GM19395 (cell line): ENCODE measurements around the gene GMDS.

Experiments used
- ATAC-seq: cut with Tn5 transposase; IDR thresholded peaks from one replicate; pipeline ENCODE4 v1.9.1; 2021; ENCODE audit warnings: mild to moderate bottlenecking, moderate library complexity; ENCODE audit not compliant: unreplicated experiment

GMDS gene

DNA sequence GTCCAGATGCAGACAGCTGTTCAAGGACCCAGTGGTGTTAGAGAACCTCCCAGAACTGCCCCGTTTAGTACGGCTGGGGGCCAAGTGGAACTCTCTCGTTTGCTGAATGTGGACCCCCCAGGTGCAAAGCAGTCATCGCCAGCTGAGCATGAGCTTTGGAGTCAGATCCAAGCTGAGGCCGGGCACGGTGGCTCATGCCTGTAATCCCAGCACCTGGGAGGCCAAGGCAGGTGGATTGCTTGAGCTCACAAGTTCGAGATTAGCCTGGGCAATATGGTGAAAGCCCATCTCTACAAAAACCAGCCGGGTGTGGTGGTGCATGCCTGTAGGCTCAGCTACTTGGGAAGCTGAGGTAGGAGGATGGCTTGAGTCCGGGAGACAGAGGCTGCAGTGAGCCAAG is 606.0 kb downstream of the GMDS start:
- ATAC-seq: no peak

DNA sequence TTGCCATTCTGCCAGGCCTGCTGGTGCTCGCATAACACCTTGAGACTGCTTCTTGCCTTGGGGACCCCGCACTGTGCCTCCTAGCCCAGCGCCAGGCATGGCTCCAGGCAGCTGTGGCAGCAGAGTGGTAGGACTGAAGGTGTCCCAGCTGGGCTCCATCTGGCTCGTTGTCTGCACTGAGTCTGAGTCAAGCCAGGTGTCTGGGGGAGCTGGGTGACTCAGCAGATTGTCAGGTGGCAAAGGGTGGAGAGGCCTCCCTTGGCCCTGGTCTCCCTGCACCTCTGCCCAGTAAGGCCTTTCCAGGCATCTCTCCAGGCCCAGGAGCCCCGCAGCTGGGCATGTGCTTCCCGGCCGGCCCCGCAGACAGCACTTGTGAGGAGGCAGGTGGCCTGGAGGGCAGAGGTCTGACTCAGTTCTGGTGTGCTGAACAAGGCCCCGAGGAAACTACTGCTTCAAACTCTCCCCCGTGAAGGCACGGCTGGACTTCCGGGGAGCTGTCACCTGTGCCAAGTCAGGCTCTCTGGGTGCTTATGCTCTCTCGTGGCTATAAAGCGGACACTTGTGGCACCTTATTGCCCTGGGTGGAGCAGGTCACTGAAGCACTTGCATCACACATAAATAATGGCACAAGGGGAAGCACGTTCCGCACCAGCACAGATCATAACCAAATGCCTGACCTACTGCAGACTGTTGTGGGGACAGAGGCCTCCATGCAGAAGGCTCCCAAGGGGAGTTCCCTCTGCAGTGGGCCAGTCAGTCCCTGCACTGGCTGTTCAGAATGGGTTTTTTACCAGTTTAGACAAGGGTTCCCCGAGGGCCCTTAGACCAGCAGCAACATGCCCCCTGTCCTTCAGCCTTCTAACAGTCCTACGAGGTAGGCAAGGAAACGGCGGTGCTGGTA is 608.2 kb downstream of the GMDS start:
- no peak for ATAC-seq

DNA sequence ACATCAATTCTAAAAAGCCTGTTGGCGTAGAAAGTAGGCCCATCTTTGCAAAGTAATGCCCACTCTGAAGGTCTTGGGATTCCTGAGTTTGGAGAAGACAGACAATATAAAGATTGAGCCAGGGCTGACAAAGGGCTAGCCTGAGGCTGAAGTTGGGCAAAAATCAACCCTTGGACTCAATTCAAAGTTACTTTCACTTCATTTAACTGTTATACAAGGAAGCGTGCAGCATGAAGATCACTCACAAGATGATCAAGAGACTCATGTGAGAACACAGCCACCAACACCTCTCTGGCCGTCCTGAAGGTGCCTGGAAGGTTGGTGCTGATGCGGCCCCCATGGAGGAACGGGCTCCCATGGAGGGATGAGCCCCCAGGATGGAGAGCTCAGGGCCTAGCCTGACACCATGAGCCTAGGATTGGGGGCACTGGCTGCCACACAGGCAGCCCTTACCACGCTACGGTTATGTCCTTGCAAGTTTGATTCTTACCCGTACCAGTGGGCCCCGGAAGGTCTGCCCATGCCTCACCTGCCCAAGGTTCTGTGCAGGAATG is 609.1 kb downstream of the GMDS start:
- ATAC-seq: no peak

DNA sequence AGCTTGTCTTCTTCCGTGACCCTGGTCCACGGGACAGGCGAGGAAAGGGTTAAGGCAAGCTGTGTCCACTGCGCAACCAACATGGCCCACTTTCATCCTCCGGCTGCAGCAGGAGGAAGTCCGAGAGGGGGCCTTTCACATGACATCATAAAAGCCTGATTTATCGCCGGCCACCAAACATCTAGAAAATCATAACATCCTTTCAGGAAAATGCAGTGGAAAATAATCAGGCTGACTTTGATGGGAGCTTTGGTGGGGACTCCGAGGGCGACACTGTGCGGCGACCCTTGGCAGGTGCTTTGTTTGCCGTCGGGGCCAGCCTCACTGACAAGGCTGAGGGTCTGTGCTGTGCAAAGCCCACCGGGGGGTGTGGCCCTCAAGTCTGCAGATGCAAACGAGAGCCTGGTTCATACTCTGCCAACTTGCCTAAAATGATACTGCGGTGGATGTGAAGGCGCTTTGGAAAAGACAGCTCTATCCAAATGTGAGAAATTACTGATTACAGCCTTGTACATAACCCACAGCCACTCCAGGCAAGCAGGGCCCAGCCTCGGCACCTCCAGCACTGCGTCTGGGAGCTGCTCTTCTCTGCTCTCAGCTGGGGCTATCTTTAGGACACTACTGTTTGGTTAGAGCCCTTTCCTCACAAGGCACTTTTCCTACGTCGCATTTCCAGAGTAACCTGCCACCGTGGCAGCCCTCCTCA is 609.9 kb downstream of the GMDS start:
- ATAC-seq: no peak

DNA sequence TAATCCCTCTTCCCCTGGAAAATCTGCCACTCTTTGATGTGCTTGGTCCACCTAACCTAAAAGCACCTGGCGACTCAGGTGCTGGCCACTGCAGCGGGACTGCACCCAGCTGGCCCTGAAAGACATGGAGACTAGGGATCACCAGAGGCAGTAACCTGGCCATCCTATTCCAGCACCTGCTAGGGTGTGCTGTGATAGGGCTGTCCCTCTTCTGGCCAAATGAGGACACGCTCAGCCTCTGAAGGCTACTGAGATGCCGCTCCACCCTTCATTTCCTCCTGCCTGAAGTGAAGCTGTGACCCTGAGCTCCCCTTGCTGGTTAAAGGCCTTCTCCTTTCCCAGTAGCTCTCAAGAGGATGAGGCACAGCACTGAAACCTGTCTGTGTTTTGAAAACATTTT is 611.3 kb downstream of the GMDS start:
- ATAC-seq: no peak

DNA sequence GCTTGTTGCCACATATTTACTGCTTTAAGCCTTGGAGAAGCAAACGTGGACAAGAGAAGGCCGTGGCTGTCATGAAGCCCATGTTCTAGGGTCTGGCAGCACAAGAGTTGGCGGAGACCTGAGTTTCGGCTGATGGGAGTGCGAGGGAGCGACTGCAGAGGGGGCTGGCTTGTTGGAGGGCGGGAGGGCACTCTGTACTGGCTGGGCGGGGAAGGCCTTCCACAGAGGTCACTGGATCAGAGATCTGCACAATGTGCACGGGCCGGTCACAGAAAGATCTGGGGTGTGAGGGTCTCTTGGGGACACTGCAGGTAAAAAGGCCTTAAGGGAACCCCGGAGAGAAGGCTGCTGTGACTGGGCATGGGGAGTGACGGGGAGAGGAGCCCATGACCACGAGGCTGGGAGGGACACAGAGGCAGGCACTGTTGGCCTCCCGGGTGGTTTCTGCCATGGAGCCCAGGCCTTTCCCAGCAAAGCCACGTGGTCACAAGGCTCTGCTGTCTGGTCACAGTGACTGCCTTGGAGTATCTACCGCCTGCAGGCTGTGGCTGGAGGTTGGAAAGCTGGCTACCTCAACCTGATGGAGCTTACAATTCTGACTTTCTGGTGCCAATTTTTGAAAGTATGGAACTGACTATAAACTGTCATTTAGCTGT is 611.9 kb downstream of the GMDS start:
- ATAC-seq: no peak

DNA sequence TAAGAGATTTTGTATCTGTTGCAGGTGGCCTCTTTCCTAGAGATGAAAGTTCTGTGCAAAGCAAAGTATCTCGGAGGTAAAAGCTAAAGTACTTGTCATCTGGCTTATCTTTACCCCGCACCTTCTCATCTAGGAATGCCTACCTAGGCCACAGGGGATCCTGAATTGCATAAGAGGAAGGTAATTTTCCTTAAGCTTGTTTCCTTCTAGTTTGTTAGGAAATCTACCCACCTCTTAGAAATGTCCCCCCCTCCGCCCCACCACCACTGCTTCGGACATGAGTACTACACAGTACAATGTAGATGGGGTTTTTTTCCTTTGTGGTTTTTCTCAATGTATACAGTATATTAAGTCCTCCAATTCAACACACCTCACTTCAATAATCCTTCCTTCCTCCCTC is 614.2 kb downstream of the GMDS start:
- ATAC-seq: no peak

DNA sequence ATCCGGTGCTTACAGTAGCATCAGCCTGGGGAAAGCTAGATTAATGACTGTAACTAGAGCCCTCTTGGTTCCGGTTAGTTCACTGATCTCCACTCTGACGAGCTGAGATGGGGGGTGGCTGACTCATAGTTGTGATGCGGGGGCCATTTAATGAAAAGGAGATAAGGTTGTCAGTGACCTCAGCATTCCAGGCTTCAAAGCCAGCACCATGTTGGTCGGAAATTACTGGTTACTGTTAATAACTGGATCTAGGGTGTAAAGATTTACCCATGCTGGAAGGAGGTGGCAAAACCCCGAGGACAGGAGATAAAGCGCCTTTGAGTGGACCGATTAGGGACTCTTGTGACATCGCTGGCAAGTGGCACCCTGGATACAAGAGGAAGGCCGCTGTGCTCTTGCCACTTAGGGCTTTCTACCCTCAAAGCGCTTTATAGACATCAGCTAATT is 614.6 kb downstream of the GMDS start:
- ATAC-seq: no peak

DNA sequence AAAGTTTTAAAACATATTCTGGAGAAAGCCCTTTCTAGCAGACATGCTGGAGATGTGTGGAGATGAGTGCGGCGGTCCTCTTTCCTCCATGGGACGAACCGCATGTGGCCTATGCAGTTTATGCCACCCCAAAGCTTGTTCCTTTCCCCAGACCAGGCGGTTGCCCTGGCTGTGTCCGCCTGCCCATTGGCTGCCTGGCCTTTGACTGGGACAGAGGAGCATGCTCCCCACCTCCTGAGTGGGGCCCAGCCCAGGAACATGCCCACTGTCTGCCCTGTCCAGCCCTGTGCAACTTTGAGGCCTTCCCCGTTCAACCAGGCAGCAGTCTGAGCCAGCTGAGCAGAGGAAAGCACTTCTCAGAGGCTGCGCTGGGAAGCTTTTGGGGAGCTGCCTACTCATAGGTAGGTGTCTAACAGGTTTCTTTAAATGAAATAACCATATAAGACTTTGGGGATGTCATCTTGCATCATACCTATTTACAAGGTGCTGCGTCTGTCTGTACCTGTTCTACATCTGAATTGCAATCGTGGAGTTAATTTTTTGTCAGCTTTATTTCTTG is 615.1 kb downstream of the GMDS start:
- no peak for ATAC-seq

DNA sequence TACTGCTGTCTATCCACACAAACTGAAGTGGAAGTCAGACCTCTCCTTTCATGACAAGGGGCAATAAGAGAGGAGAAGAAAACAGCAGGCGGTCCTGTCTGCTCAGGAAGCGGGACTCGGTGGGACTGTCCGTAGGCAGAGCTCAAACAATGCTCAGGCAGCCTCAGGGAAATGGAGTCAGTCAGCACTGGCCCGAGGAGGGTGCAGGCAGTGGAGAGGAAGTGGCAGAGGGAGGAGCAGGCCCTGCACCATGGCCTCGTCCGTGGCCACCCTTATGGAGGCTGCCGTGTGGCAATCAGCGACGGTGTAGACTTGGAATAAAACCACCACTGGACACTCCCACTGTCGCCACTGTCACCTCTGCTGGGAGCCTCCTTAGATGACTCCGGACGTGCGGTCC is 616.1 kb downstream of the GMDS start:
- no peak for ATAC-seq

DNA sequence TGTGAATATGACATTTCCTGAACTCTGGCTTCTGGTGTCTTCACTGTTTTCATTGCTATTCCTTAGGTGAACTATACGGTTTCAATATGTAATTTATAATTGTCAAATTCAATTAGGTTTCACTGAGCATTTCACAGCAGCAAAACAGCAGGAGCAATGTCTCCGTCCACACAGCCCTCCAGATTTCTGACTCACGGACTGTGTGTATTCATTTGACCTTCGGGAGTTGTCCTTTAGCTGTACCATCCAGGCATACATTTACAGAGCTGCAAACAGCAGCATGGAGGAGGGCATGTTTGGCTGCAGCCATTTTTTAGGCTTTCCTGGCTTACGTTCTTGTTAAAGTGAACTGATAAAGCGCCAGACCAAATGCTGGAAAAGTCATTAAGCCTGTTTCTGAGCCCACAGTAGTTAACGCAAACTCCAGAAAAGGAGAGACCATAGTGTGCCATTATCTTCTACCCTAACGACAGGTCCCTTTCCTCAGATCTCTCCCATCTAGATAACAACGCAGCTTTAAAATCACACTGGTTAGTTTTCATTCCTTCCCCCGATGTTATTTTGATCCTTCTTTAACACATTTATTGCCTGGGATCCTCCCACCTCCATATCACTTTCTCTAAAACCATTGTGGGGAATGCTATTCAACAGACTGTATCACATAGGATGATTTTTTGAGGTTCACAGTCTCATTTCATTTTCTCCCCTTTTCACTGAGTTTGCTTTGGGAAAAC is 617.4 kb downstream of the GMDS start:
- no peak for ATAC-seq

DNA sequence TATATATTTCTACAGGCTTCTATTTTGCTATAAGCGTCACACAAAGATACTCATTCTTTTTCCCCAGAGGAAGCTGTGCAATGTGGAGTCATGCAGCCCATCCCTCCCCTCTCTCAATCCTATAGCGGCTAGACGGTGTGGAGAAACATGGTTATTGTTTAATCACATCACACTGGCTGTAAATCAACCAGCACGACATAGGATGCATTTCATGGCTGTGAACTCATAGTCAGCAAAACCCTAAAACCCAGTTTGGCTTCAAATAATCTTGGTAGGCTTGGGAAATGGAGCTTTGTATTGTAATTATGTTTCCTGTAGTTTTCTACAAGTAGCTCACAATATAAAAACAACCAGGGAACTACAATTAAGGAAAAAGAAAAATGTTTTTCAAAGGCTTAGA is 618.9 kb downstream of the GMDS start:
- ATAC-seq: no peak

DNA sequence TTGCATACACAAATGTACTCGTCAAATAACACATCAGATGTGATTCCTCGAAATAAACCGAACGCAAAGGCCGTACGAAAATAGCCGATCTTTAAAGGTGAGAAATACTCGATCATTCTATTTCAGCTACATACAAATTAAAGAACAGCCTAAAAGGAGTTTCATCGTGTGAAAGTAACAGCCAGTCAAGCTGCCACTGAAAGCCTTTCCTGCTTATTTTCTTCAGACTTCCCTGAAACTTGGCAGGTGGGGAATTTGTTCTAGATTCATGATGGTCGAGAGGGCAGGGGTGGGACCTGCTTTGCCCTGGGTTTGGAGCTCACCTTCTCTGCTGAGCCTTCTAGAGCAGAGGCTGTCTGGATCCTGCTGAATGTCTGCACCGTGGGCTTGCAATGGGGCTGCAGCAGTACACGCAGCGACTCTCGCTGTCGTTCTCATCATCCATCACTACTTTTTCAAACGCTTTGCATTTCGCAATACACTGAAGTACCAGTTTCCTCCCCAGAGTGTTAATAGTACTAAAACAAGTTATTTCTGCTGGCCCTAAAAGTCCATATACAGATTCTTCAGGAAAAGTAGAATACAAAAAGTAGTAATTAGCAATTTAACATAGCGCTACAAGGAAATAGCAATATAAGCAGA is 619.5 kb downstream of the GMDS start:
- no peak for ATAC-seq

DNA sequence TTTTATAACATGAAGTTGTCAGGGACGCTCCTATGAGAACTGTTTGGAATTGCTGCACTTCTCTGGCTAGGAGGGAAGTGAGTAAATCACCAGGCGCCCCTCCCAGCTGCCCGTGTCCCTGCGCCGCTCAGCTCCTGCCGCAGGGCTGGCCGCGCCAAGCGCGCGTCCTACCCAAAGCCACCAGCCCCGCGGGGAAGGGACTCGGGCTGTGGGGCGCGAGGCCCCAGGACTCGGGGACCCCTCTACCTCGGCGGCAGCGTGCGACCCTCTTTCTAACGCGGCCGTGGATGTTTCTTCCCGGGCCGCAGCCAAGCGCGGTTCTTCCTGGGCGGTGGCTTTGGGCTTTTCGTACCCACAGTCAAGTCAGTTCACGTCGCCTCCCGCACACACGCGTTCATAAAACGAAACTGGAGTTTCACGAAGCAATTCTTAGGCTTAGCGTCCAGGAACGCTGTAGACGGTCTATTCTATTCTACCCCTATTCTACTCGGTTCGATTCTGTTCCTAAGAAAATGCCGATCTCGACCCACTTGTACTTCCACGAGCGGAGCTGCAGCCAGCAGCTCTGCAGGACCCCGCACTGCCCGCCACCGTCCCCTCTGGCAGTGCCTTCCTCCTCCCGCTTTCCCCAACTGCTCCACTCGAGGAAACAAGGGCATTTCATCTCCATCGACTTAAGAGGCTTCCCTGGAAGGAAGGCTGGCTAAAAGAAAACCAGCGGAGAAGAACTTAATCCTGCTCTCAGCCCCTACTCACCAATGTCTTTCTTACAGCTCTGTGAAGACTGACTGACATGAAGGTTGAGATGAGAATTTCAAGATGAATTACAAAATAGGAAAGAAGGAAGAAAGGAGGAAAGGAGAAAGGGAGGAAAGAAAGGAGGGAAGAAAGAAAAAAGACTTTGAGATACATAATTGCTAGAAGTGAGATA is 620.3 kb downstream of the GMDS start:
- peak; percentile 34 for ATAC-seq

DNA sequence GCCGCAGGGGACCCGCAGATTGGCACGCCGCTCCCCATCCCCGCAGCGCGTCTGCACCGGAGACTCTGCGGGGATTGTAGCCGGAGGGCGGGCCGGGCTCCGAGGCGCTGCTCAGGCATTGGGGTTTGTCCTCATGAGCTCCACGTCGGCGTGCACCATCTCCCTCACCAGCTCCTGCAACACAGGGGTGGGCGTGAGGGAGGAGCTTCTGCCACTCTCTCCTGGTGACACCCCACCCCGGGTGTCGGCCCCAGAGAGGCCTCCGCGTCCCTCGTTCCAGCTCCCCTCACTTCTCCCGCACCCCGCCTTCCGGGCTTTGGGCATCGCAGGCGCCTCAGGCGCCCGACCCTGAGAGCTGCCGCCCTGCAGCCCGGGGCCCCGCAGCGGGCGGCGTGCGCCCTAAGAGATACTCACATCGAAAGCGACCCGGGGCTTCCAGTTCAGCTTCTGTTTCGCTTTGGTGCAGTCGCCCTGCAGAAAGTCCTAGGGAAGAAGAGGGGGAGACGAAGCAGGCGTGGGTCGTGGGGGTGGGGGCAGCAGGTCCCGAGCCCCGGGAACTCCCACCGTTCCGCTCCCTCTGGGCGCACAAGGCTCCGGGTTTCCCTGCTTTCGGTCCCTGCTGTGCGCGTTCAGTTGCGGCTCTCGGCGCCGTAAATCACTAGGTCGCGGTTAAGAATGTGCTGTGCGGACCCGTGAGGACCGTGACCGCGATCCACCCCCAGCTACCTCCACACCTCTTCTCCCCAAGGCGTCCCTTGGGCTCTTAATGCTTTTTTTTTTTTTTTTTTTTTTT is 621.2 kb downstream of the GMDS start:
- ATAC-seq: peak; percentile 55

DNA sequence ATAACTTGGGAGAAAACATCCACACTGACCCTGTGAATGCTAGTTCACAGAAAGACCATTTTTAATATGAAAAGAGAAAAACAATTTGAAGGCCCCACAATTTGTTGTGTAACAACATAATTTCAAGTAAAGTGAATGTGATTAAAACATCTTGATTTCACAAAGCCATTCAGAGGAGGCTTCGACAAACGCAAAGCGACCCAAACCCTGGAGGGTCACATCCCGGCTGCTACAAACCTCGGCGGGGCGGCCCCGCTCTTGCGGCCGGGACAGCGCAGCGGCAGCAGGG is 621.7 kb downstream of the GMDS start:
- no peak for ATAC-seq

DNA sequence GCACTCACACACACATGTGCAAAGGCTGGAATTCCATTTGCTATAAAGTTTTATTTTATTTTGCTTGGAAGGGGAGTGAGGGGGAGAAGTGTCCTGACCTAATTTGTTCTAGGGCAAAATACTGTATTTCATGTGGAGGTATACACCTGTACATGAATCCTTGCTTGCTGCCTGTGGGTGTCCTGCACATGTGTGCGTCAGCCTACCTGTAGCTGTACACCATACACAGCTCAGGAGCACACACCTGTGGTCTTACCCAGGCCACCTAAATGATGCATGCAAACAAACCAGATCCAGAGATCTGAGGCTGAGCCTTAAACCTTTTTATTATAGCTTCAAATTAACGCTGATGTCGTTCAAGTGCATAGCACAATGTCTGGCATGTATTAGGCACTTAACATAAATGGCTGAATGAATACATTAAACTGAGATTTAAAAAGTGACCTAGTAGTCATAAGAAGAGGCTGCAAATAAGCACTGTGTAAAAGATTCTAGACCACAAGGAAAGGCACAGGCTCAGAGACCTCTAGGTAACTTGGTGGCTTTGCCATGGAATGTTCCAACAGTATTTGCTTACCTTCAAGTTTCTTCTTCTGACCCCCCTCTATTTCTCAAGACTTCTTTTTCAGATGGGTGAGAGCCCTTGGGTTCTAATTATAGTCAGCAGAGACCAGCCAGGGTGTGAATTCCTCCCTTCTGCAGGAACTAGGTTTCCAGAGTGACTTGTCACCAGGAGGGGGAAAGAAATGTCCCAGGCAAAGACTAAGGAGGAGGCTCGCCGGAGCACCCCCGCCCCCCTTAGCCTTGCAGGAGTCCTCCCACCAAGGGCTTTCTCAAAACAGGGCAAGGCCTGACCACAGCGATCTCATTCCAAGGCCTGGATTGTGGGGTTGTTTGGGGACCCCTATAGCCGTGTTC is 622.3 kb downstream of the GMDS start:
- ATAC-seq: no peak
